Activated CD4-positive, alpha-beta T cell treated with anti-CD3 and anti-CD28 coated beads, Interleukin-2, amount 50 U/mL, for 1 hour (primary cell): ENCODE data around the gene GMCL1.
"Not testable (repeated sequence)": the region's sequence is repeated elsewhere in the genome, so short reads cannot be mapped to it uniquely, and the experiment has no call there.

Experiments
- DNase-seq: peaks from one replicate; pipeline ENCODE4 v3.0.0-alpha.2; 2020

The GMCL1 gene

GRCh38 chr2:69810550-69810949 lies 18.9 kb upstream of the GMCL1 start:
- no peak for DNase-seq

DNA sequence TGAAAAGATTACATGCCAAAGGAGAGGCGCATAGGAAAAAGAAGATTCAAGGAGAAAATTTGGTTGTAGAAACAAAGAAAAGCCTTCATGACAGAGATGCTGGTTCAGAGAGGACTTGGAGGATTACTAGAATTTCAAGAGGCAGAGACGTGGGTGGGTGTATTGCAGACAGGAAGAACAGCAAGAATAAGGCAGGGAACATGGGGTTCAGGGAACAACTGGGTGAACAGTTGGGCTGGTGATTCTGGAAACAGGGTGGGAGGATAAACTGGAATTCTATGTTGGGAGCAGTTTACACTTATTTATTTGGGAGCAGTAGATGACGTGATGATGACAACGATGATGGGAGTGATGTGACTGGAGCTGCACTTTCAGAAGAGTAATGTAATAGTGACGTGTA lies 18.4 kb upstream of the GMCL1 start:
- no peak for DNase-seq

DNA sequence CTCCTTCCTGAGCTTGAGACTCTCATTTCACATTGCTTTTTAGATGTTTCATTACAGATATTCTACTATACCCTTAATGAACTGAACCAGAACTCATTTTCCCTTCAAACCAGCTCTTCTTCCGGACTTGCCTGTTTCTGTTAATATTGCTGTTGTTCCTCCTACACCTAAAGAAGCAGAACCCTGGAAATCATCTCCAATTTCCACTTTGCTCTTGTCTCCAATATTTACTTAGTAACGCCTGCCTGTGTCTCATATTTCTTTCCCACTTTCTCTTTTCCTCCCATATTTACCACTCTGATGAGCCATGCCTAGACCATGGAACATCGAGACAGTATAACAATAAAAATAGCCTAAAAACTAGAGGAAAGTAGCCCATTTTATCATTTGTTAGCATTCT lies 17.9 kb upstream of the GMCL1 start:
- DNase-seq, result no peak

DNA sequence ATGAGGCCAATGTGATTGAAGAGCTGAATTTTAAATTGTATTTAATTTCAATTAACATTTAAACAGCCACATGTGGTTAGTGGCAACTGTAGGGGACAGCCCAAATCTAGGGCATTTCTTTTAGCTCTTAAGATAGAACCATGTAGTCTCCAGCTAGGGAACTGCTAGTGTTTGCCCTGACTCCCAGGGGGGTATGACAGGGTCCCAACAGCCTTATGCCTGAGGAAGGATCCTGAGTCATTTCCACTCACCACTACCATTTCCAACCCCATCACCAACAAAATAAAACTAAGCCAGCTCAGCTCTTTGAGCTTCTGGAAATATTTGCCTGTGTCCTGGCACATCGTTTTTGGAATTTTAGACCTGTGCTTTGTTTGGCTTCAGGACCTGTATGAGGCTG lies 13.7 kb upstream of the GMCL1 start:
- no peak for DNase-seq

DNA sequence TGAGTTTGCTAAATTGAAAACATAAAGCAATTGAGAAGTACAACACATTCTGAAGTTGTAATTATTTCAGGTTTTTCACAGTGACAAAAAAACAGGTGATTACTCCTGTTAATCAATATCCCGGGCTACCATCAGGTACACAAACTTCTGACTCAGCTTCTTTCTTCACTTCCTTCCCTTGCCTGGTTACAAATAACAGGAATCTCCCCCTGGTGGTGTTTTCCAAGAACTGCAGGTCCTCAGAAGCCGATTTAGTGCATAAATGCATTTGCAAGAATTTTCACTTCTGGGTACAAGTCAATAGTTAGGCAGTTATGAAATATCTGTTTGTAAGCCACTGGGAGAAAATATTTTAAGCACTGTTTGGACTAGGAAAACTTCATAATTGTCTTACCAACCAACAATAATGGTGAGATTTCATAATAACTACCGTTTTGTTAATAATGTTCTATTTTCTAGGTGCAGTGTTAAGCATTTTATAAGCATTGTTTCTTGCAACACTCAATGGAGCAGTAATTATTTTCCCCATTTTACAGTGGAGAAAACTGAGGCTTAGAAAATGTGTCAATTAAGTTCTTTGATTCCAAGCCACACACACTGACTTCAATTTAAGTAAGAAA lies 12.4 kb upstream of the GMCL1 start:
- peak; percentile 62 for DNase-seq

GRCh38 chr2:69817729-69818501 lies 11.5 kb upstream of the GMCL1 start:
- no peak for DNase-seq

DNA sequence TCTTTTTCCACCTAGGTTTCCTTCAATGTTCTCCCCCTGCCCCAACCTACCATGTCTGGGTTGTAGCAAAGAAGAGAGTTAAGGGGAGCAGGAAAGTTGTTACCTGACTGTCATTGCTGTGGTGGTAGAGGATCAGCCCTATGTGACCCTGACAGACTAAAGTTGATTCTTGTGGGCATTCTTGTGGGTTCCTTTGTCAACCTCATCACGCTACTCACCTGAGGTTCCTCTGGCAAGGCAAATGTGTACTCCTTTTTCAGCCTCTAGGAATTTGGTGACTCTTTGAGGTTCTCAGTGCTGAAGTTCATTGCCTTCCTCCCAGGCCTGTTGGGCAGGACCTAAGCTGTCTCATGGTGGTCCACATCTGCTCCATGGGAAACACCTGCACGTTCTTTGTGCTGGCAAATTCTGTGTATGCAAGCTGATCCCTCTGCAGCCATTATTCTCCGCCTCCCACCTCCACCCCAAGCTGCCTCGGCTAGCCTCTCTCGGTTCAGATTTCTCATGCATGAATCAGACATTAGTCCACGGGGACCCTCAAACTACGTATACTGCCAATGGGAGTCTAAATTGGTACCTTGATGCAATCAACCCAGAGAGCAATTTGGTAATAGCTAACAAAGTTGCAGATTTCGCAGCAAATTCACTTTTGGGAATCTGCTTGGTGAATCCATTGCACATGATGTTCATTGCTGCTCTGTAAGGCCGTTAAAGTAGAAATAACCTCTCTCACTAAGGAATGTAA lies 1.5 kb upstream of the GMCL1 start:
- DNase-seq, result no peak

GRCh38 chr2:69828938-69829255 lies 563 bp upstream of the GMCL1 start:
- no peak for DNase-seq

DNA sequence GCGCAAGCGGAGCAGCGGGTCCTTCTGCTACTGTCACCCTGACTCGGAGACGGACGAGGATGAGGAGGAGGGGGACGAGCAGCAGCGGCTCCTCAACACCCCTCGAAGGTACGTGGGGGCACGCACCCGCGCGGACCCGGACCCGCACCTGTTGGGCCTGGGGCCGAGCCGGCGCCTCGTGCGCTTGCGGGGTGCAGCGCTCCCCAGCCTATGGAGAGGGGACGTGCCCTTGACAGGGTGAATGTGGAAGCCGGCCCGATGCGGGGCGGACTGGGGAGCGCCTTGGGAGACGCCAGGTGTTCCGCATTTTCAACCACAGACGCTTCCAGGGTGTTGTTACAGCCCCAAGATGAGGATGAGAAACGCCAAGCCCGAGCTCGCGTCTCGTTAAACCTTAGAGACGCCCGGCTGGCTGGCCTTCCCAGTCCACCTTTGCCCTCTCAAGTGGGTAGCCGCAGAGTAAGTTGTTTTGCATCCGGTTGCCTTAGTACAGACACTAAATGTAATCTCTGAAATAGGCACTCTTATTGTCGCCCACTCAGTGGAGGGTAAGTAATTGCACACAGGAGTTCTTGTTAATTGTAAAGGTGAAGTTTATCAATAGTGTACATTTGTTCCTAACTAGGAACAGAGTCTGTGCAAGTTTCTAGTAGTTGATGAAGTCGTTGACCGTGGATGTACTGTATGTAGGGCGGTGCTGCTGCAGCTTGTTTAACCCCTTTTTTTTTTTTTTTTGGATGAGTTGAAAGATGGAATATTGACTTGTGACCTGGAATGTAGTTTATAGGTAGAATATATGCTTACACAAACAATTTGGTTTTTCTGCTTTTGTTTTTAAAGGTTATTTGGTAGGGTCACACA lies 815 bp downstream of the GMCL1 start:
- peak; percentile 27 for DNase-seq

GRCh38 chr2:69830906-69831241 lies 1.4 kb downstream of the GMCL1 start:
- not testable (repeated sequence) for DNase-seq

- no peak for DNase-seq
These were observed 2.0 kb downstream of the GMCL1 start for GRCh38 chr2:69831354-69831905.

- DNase-seq, result no peak
These were observed 4.3 kb downstream of the GMCL1 start for GRCh38 chr2:69833752-69834151.

DNA sequence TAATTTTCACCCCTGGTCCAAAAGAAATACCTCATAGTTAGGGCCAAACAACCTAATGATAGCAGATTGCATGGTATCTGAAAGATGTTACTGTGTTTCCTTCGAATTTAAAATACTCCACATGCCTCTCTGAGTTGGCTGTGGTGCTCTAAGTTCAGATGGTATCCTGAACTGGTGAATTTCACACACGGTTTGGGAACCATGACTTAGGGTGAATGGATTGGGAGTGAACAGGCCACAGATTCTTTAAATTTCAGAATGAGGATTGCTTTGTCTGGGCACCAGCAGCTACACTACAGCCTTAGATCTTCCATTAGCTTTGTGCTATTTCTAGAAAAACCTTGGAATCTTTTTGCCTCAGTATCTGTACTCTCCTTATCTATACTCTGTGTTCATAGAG lies 6.2 kb downstream of the GMCL1 start:
- no peak for DNase-seq

DNA sequence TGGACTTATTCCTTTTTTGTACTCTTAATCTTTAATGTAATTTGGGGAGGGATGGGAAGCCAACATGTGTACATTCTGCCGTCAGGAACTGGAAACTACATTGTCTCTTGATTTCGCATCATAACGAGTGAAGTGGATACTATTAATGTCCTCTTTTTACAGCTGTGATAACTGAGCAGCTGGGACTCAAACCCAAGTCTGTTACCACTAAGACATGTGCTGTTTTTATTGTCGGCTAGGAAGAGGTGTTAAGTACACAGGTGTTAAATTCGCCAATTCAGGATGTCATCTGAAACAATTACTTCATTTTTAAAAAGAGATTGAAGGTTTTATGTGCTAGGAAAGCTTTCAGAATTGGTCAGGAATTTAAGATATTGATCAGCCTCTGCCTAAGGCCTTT lies 6.9 kb downstream of the GMCL1 start:
- no peak for DNase-seq

GRCh38 chr2:69837533-69837932 lies 8.1 kb downstream of the GMCL1 start:
- no peak for DNase-seq

DNA sequence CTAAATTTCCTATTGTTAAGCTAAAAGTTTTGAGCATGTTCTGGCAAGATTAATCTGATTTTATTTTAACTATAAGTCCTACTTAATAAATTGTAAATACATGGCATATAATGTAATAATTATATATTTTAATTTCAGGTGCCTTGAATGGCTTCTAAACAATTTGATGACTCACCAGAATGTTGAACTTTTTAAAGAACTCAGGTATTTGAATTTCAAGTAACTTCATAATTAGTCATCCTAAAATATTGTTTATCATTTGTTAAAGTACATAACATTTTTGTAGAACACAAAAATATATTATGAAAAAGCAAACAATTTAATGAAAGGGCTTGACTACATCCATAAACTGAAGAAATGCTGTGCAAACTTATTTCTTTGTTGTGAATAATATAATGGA lies 14.5 kb downstream of the GMCL1 start:
- DNase-seq, result no peak

GRCh38 chr2:69844560-69844959 lies 15.1 kb downstream of the GMCL1 start:
- no peak for DNase-seq

- DNase-seq, result no peak
These were observed 17.0 kb downstream of the GMCL1 start for GRCh38 chr2:69846182-69847067.

DNA sequence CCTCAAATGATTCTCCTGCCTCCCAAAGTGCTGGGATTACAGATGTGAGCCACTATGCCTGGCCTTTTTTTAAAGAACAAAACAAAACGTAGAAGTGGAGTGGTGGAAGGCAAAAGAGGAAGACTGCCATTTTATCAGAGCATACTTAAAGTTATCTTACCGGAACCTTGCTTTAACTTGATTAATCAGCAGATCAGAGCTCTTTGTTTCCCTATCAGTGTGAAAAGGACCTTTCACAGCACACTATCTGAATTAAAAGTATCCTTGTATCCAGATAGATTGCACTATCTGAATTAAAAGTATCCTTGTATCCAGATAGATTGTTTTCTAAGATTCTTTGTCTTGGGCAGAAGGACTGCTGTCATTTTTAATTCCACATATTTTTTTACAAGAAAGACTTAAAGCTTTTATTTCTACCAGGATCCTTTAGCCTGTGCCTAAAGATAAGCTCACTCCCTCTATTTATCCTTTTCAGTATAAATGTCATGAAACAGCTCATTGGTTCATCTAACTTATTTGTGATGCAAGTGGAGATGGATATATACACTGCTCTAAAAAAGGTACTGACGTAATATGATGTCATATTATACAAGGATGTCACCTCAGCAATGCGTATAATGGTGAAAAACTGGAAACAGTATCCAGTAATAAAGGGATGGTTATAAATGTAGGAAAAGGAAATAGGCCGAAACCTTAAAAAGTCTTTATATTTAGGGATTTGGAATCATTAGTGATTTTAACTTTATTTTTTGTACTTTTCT lies 17.8 kb downstream of the GMCL1 start:
- DNase-seq, result no peak

DNA sequence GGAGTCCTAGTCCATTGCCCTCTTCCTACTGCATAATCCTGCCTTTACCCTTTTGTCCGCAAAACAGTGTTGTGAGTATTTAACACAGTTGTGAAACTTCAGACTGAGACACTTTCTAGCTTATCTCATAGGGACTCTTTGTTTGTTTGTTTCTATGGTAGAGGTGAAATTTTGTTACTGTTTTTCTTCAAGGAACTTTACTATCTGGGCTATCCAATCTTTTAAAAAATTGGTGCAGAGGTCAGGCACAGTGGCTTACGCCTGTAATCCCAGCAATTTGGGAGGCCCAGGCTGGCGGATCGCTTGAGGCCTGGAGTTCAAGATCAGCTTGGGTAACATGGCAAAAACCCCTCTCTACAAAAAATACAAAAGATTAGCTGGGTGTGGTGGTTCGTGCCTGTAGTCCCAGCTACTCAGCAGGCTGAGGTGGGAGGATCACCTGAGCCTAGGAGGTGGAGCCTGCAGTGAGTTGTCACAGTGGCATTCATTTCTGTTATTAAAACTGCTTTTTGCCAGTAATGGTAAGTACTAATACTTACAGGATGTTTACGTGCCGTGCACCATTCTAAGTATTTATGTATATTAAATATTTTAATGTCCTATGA lies 18.8 kb downstream of the GMCL1 start:
- DNase-seq, result no peak

GRCh38 chr2:69858261-69858660 lies 28.8 kb downstream of the GMCL1 start:
- no peak for DNase-seq
